ENCODE data around the gene CPT1A.

Gene CPT1A

GRCh38 chr11:68750195-68751003 lies 91.3 kb downstream of the CPT1A start:
- DNase-seq: no peak

- DNase-seq: no peak
Observed at GRCh38 chr11:68749229-68750123, 92.2 kb downstream of the CPT1A start.

DNA sequence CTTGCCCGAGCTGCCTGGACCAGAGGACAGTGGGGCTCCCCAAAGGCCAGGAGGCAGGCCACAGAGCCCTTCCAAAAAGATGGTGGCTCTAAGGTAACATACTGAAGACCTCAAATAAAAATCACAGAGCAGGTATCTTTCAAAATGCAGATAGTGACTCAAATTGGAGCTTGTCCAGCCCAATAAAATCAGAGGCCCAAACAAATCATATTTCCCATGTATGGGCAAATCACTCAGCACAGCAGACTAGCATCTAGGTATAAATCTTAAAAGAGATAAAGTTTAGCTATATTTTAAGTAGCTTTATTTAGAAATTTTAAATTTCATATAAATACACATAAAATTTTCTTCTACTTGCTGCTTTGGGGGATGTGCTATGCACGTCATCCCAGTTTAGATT lies 93.7 kb downstream of the CPT1A start:
- no peak for DNase-seq

GRCh38 chr11:68743539-68743938 lies 98.2 kb downstream of the CPT1A start:
- no peak for DNase-seq

- DNase-seq: no peak
Observed at GRCh38 chr11:68741463-68741862, 100.3 kb downstream of the CPT1A start.

DNA sequence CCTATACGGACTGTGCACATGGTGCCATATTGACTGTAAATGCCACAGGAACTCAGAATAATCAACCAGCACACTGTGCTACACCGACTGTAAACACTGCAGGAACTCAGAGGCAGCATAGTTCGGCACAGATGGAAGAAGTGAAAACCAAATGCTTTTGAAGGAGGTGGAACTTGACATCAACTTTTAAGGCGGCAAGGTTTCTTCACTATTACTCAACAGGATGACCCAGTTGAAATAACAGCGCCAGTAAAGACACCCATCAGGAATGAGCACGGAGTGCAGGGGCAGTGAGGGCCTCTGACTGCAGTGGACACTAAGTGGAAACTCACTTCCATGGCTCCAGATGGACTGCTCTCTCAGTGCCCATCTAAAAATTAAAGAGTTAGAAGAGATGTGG lies 106.1 kb downstream of the CPT1A start:
- DNase-seq: no peak

DNA sequence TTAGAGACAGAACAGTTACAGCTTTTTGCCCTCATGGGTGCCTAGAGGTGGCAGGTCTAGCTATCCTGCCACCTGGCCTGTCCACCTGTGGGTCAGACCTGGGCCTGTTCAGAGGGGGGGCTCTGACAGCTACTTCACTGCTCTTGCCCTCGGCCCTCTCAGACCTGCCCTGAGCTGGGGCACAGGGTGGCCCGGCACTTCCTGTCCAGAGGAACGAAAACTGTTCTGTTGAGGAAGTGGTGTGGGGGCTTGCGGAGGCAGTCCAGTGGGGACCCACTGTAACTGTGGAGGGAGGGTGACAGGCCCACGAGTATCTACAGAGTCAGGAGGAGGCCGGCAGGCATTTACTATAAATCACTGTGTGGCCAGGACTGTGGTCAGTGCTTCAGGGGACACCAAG lies 106.6 kb downstream of the CPT1A start:
- no peak for DNase-seq

- no peak for DNase-seq
Observed at GRCh38 chr11:68734111-68734510, 107.6 kb downstream of the CPT1A start.

- no peak for DNase-seq
Observed at GRCh38 chr11:68727783-68728182, 113.9 kb downstream of the CPT1A start.

GRCh38 chr11:68724293-68724692 lies 117.4 kb downstream of the CPT1A start:
- DNase-seq: no peak

- no peak for DNase-seq
Observed at GRCh38 chr11:68722143-68722542, 119.6 kb downstream of the CPT1A start.

GRCh38 chr11:68721075-68721474 lies 120.6 kb downstream of the CPT1A start:
- no peak for DNase-seq

DNA sequence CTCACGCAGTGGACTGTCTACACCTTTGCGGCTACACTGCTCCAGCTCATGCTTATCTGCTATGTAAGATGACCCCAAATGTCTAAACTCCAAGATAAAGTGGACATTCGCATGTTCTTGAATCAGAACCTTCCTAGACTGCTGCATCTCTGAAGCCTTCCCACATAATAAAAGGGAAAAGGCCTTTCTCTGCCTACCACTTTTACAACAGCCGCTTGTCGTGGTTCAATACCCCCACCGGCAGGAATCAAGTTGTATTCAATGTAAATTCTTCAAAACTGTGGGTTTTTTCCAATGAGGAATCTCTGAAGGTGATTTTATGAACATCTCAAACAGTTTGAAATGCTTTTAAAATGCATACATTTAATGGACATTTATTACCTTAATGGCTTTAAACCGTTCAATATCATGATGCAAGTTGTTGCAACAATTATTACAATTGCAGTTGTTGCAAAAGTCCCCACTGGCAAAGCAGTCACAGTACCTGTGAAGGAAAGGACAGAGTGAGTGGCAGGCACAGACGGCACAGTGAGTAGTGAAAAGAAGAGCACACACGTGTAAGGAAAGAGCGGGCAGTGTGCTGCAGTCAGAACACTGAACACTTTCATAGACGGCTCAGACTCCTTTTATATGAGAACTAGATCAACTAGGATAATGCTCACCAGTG lies 126.1 kb downstream of the CPT1A start:
- DNase-seq: no peak

DNA sequence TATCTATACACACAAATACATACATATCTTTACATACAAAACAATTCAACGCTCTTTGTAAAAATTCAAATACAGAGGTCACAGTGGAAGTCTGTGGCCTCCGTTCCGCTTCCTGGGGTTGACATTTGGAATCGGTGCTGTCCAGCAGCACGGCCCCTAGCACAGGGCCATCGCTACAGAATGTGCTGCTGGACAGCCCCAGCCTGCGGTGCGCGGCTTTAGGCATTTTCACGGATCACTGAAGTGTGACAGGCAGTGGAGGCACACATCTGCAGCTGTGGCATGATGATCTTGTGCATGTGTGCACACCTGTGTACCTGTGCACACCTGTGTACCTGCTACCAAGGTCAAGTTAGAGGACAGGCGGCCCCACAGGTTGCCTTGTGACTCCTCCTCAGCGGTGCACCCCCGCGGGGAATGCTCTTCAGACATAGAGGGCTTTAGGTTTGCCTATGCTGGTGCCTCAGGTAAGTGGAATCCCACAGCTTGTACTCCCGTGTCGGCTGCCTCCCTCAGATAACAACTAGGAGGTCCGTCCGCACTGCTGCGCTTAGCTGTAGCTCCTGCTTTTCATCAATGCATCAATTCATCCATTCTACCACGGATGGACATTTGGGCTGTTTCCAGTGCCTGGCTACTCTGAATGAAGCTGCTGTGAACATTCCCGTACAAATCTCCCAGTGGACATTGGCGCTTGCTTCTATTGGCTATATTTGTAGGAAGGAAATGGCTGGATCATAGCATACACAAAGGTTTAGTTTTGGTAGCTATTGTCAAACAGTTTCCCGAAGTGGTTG lies 127.5 kb downstream of the CPT1A start:
- no peak for DNase-seq

DNA sequence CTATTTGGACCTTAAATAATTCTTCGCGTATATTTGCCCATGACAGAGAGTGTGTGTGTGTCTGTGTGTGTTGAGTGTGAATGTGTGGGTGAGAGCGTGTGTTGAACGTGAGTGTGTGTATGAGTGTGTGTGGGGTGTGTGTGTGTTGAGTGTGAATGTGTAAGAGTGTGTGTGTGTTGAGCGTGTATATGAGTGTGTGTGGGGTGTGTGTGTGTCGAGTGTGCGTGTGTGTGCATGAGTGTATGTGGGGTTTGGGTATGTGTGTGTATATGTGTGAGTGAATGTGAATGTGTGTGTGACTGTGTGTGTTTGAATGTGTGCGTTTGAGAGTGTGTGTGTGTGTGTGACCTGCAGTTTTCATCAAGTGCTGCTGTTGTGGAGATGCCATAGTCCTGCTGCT lies 130.6 kb downstream of the CPT1A start:
- DNase-seq: no peak

DNA sequence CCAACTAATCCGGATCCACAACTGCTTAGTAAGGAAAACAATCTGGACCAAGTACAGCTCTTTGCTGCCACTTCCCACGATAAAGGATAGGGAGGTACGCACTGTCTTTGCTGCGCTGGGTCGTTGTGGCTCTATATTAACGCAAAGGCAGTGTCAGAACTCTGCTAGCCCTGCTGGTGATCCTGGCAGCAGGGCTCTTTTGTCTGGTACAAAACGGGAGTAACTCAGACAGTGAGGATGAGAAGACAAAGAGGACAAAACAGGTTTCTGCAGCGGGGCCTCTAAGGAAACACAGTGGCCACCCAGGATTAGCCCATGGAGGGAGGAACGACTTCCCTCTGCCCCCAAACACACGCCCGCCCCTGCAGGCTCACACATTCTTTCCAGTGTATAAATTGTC lies 131.3 kb downstream of the CPT1A start:
- DNase-seq: no peak

DNA sequence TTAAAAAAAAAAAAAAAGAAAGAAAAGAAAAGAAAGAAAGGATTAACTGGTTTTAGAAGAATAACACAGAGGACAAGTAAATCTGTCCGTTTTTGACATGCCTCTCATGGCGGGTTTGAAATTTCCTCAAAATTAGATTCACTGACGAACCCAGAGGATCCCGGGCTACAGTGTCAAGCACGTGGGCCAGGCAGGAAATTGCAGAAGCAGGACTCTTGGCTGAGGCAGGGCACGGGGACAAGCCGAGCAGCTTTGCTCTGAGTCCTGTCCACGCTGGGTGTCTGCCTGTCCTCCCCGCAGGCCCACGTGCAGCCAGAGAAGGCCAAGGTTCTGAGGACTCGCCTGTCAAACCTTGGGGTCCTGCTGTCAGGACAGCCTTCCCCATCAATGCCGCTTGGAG lies 132.7 kb downstream of the CPT1A start:
- no peak for DNase-seq

DNA sequence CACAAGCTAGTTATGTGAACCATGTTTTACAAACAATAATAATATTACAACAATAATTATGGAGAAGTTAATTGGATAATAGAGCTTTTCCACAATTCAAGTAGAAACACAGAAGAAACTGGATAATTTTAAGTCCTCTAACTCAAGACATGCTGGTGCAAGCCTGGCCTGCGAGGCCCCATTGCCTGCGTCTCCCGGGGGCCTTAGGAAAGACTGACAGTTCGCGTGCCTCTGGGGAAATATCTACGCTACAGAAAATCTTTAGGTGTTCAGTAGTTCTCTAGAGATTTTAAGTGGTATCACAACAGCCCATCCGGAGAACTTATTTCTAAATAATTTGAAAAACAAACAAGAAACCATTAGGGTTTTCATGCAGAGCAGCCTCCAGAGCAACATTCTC lies 134.2 kb downstream of the CPT1A start:
- no peak for DNase-seq

GRCh38 chr11:68704887-68705286 lies 136.8 kb downstream of the CPT1A start:
- DNase-seq: no peak
